IMR-90 (cell line): ENCODE results near the gene NCAM1. TPM values are rescaled to one million over a fixed set of nuclear protein-coding genes. Genes with fewer than 3 reads are reported as not detected.

Source experiments
- ATAC-seq: fragments of 200-7000 bp; cut with Tn5 transposase; 2 replicates; pipeline ENCODE4 v1.9.1; 2020; ENCODE audit warnings: low read depth, mild to moderate bottlenecking, moderate library complexity
- BruUV-seq: library from RNA; stranded (reverse); fragments of 400-500 nt; replicated peaks from 2 replicates; lab custom pipeline; 2021; lab: Mats Ljungman, UMichigan
- CTCF ChIA-PET: fragments of 300-600 bp; formaldehyde crosslinking; extraction: SDS; loops from one replicate; lab custom pipeline; 2021; ENCODE audit warnings: antibody characterized with exemption; lab: Yijun Ruan, JAX
- POLR2A ChIA-PET: fragments of 300-600 bp; sonication (Branson Sonifier 250); formaldehyde crosslinking; loops from one replicate; lab custom pipeline; 2022; ENCODE audit warnings: antibody characterized with exemption; ENCODE audit not compliant: unreplicated experiment; lab: Charles Lee
- DNase-seq: peaks from one replicate; pipeline ENCODE4 v3.0.0; 2013
- H2AFZ ChIP-seq: replicated peaks from 2 replicates; pipeline ENCODE3; 2013; ENCODE audit warnings: low read length, mild to moderate bottlenecking; ENCODE audit not compliant: poor library complexity
- H2AK5ac ChIP-seq: 2 replicates; pipeline ENCODE4 v1.6.1; 2013; ENCODE audit warnings: low read depth, low read length, inconsistent platforms
- H2AK9ac ChIP-seq: replicated peaks from 2 replicates; pipeline ENCODE3; 2013; ENCODE audit warnings: mild to moderate bottlenecking, low read depth, low read length, moderate library complexity; ENCODE audit not compliant: poor library complexity
- H2BK120ac ChIP-seq: 2 replicates; pipeline ENCODE4 v1.6.1; 2013; ENCODE audit warnings: low read depth, low read length, inconsistent platforms
- H2BK15ac ChIP-seq: 3 replicates; pipeline ENCODE4 v1.6.1; 2013; ENCODE audit warnings: low read depth, low read length, inconsistent platforms
- H2BK20ac ChIP-seq: 2 replicates; pipeline ENCODE4 v1.6.1; 2013; ENCODE audit warnings: low read depth, mild to moderate bottlenecking, inconsistent platforms, low read length, moderate library complexity
- H2BK5ac ChIP-seq: 2 replicates; pipeline ENCODE4 v1.6.1; 2013; ENCODE audit warnings: mild to moderate bottlenecking, low read depth, low read length, inconsistent platforms; ENCODE audit not compliant: poor library complexity, severe bottlenecking
- H3K14ac ChIP-seq: replicated peaks from 2 replicates; pipeline ENCODE4 v1.6.1; 2013; ENCODE audit warnings: low read depth, low read length, inconsistent platforms
- H3K18ac ChIP-seq: 2 replicates; pipeline ENCODE4 v1.6.1; 2013; ENCODE audit warnings: low read depth, low read length, control low read depth
- H3K23ac ChIP-seq: 2 replicates; pipeline ENCODE4 v1.6.1; 2013; ENCODE audit warnings: low read depth, low read length, inconsistent platforms
- H3K27ac ChIP-seq: 2 replicates; pipeline ENCODE4 v1.5.1; 2013; ENCODE audit warnings: mild to moderate bottlenecking, control low read depth, low read length; ENCODE audit not compliant: insufficient read depth
- H3K27me3 ChIP-seq: 2 replicates; pipeline ENCODE4 v1.6.1; 2013; ENCODE audit warnings: low read length; ENCODE audit not compliant: control insufficient read depth, insufficient read depth
- H3K36me3 ChIP-seq: 2 replicates; pipeline ENCODE4 v1.6.1; 2013; ENCODE audit warnings: low read length, mixed read lengths; ENCODE audit not compliant: control insufficient read depth, insufficient read depth
- H3K4ac ChIP-seq: 2 replicates; pipeline ENCODE4 v1.6.1; 2013; ENCODE audit warnings: low read depth, low read length, inconsistent platforms
- H3K4me1 ChIP-seq: 2 replicates; pipeline ENCODE4 v1.6.1; 2013; ENCODE audit warnings: low read length, mixed read lengths; ENCODE audit not compliant: control insufficient read depth, insufficient read depth
- H3K4me2 ChIP-seq: 2 replicates; pipeline ENCODE4 v1.6.1; 2013; ENCODE audit warnings: low read depth, mild to moderate bottlenecking, control low read depth, low read length, moderate library complexity
- H3K4me3 ChIP-seq: 2 replicates; pipeline ENCODE4 v1.5.1; 2013; ENCODE audit warnings: low read depth, mild to moderate bottlenecking, control low read depth, low read length, moderate library complexity; ENCODE audit not compliant: insufficient read depth
- H3K56ac ChIP-seq: 2 replicates; pipeline ENCODE4 v1.6.1; 2013; ENCODE audit warnings: low read length, inconsistent platforms; ENCODE audit not compliant: insufficient read depth; ENCODE audit errors: extremely low read depth
- H3K79me1 ChIP-seq, 2 experiments: 2 replicates each; pipeline ENCODE4 v1.6.1; 2013; ENCODE audit warnings: low read length in 2 of 2, inconsistent platforms in 1 of 2, low read depth in 1 of 2
- H3K9ac ChIP-seq: 2 replicates; pipeline ENCODE4 v1.6.1; 2013; ENCODE audit warnings: low read depth, low read length, control low read depth
- H3K9me1 ChIP-seq: 2 replicates; pipeline ENCODE4 v1.6.1; 2013; ENCODE audit warnings: low read length, inconsistent platforms; ENCODE audit not compliant: insufficient read depth
- H3K9me3 ChIP-seq: 2 replicates; pipeline ENCODE4 v1.6.1; 2013; ENCODE audit warnings: low read length; ENCODE audit not compliant: control insufficient read depth, insufficient read depth
- H4K20me1 ChIP-seq: 2 replicates; pipeline ENCODE4 v1.6.1; 2013; ENCODE audit warnings: low read length, inconsistent platforms; ENCODE audit not compliant: insufficient read depth
- H4K5ac ChIP-seq: 2 replicates; pipeline ENCODE4 v1.6.1; 2013; ENCODE audit warnings: mild to moderate bottlenecking, low read depth, low read length, control low read depth
- H4K8ac ChIP-seq, 2 experiments: 2 replicates each; pipeline ENCODE4 v1.6.1; 2013; ENCODE audit warnings: low read depth in 2 of 2, low read length in 2 of 2, control low read depth in 1 of 2, inconsistent platforms in 1 of 2
- H4K91ac ChIP-seq: 2 replicates; pipeline ENCODE4 v1.6.1; 2013; ENCODE audit warnings: low read depth, low read length, inconsistent platforms; ENCODE audit not compliant: insufficient read depth
- CEBPB ChIP-seq: IDR thresholded peaks from 2 replicates; pipeline ENCODE4 v1.6.1; 2012; ENCODE audit warnings: low read depth, low read length, improper control_type of control experiment
- CHD1 ChIP-seq: IDR thresholded peaks from 2 replicates; pipeline ENCODE4 v1.6.1; 2012; ENCODE audit warnings: low read depth, low read length, improper control_type of control experiment
- MAFK ChIP-seq: IDR thresholded peaks from 2 replicates; pipeline ENCODE4 v1.6.1; 2012; ENCODE audit warnings: low read depth, low read length, improper control_type of control experiment
- MXI1 ChIP-seq: IDR thresholded peaks from 2 replicates; pipeline ENCODE4 v1.6.1; 2012; ENCODE audit warnings: low read depth, mild to moderate bottlenecking, low read length, moderate library complexity, borderline replicate concordance
- SMC3 ChIP-seq: fragments of 150-350 bp; IDR thresholded peaks from 2 replicates; pipeline ENCODE4 v1.6.1; 2016; ENCODE audit warnings: low read depth, mild to moderate bottlenecking, antibody characterized with exemption, low read length, moderate library complexity
- WGBS, 2 experiments: methylation state at CpG; one replicate each; pipeline versions ENCODE4 v1.1.5 to v1.1.7; 2013; ENCODE audit warnings: missing lambda C conversion rate in 2 of 2; ENCODE audit not compliant: insufficient read length in 1 of 2; ENCODE audit errors: extremely low coverage in 2 of 2; 5-methylcytosine and 5-hydroxymethylcytosine counted together
- dilution Hi-C: fragments of 300-500 bp; cut with HindIII; formaldehyde crosslinking; loops from one replicate; pipeline ENCODE4 v1.14.3; 2018; ENCODE audit warnings: low sequenced_read_pairs; ENCODE audit not compliant: unreplicated experiment
- in situ Hi-C: fragments of 300-500 bp; cut with MboI; formaldehyde crosslinking; loops from 3 replicates; pipeline ENCODE4 v1.14.3; 2019; ENCODE audit warnings: low sequenced_read_pairs, inconsistent platforms, mixed read lengths
- intact Hi-C: fragments of 100-400 bp; cut with micrococcal nuclease; formaldehyde crosslinking; loops from 2 replicates; pipeline ENCODE4 v1.10.0; 2022
- polyA plus RNA-seq, 3 experiments: library from polyadenylated mRNA; depleted of rRNA; stranded (reverse); fragments of >200 nt; gene quantifications; 2 replicates each; pipeline ENCODE4 v1.2.3, GENCODE V29; 2012; ENCODE audit warnings: low replicate concordance in 1 of 3
- total RNA-seq: library from RNA; depleted of rRNA; stranded (reverse); fragments of >200 nt; gene quantifications from 2 replicates; pipeline ENCODE4 v1.2.3, GENCODE V29; 2012
- TF ChIP-seq, protein P1 (sequence below): fragments of 150-350 bp; IDR thresholded peaks from 2 replicates; pipeline ENCODE4 v1.6.1; 2016; ENCODE audit warnings: low read depth, mild to moderate bottlenecking, low read length, moderate library complexity, borderline replicate concordance
- TF ChIP-seq, protein P2 (sequence below): conservative IDR thresholded peaks from 2 replicates; pipeline ENCODE4 v1.5.1; 2012; ENCODE audit warnings: mild to moderate bottlenecking, low read depth, low read length, improper control_type of control experiment
- TF ChIP-seq, protein P3 (sequence below): fragments of 150-350 bp; IDR thresholded peaks from 2 replicates; pipeline ENCODE4 v1.6.1; 2017; ENCODE audit warnings: mild to moderate bottlenecking, antibody characterized with exemption, low read length, low read depth

NCAM1 gene
- total and polyA plus RNA-seq, 2 of the 4 experiments (the other 2 are of a cell fraction): 0.09 to 0.18 TPM

DNA sequence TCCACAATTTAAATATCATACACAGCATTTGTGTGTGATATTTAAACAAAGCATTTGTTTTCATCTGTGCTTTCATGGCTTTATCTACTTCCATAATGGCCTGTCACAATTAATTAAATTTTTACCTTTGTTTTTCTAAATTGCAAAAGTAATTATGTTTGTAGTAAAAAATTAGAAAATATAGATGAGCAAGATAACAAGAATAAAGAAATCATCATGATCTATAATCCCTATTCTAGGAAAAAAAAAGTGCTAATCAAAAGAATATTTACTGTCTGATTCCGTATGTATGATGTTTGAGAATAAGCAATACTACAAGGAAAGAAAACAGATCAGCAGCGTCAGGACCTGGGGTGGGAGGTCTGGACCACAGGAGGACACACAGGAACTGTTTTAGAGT lies 149.9 kb downstream of the NCAM1 start:
- in situ Hi-C loops (no loop called here), dilution Hi-C loops (no loop called here), intact Hi-C loops (no loop called here)
- Histone ChIP-seq H2AK5ac (no peak overlapping the region), H4K91ac (no peak overlapping the region), H2BK15ac (no peak overlapping the region), H3K14ac (no peak overlapping the region), H3K9me3 (no peaks in the 10 kb centered on the region), H4K5ac (no peak overlapping the region), H3K79me1 (no peaks in the 10 kb centered on the region), H3K4me2 (no peak overlapping the region), H3K27ac (no peak overlapping the region), H3K36me3 (no peaks in the 10 kb centered on the region), H2BK120ac (no peak overlapping the region), H3K9ac (no peak overlapping the region), H3K23ac (no peak overlapping the region), H4K8ac (no peak overlapping the region), H2AFZ (no peak overlapping the region), H2BK5ac (no peak overlapping the region), H3K56ac (no peak overlapping the region), H3K9me1 (no peaks in the 10 kb centered on the region), H3K4ac (no peak overlapping the region), H4K20me1 (no peaks in the 10 kb centered on the region), H2AK9ac (no peak overlapping the region), H3K18ac (no peak overlapping the region), H3K27me3 (no peaks in the 10 kb centered on the region), H3K4me1 (no peaks in the 10 kb centered on the region), H3K4me3 (no peak overlapping the region), H2BK20ac (no peak overlapping the region)
- DNase-seq: no peak
- no peak for ATAC-seq
- POLR2A ChIA-PET: no interaction called here
- WGBS, 2 experiments: no CpG with 5 or more reads among the region's 2 CpGs
- no TSS peak for BruUV-seq
- CTCF ChIA-PET: no interaction called here
- no peak for TF ChIP-seq SMC3
- TF ChIP-seq MXI1: no peak
- TF ChIP-seq, protein P1, sequence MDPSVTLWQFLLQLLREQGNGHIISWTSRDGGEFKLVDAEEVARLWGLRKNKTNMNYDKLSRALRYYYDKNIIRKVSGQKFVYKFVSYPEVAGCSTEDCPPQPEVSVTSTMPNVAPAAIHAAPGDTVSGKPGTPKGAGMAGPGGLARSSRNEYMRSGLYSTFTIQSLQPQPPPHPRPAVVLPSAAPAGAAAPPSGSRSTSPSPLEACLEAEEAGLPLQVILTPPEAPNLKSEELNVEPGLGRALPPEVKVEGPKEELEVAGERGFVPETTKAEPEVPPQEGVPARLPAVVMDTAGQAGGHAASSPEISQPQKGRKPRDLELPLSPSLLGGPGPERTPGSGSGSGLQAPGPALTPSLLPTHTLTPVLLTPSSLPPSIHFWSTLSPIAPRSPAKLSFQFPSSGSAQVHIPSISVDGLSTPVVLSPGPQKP: no peak
- TF ChIP-seq, protein P2, sequence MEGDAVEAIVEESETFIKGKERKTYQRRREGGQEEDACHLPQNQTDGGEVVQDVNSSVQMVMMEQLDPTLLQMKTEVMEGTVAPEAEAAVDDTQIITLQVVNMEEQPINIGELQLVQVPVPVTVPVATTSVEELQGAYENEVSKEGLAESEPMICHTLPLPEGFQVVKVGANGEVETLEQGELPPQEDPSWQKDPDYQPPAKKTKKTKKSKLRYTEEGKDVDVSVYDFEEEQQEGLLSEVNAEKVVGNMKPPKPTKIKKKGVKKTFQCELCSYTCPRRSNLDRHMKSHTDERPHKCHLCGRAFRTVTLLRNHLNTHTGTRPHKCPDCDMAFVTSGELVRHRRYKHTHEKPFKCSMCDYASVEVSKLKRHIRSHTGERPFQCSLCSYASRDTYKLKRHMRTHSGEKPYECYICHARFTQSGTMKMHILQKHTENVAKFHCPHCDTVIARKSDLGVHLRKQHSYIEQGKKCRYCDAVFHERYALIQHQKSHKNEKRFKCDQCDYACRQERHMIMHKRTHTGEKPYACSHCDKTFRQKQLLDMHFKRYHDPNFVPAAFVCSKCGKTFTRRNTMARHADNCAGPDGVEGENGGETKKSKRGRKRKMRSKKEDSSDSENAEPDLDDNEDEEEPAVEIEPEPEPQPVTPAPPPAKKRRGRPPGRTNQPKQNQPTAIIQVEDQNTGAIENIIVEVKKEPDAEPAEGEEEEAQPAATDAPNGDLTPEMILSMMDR: no peak
- TF ChIP-seq CHD1: no peak
- TF ChIP-seq MAFK: no peak
- TF ChIP-seq, protein P3, sequence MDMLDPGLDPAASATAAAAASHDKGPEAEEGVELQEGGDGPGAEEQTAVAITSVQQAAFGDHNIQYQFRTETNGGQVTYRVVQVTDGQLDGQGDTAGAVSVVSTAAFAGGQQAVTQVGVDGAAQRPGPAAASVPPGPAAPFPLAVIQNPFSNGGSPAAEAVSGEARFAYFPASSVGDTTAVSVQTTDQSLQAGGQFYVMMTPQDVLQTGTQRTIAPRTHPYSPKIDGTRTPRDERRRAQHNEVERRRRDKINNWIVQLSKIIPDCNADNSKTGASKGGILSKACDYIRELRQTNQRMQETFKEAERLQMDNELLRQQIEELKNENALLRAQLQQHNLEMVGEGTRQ: no peak
- no peak for TF ChIP-seq CEBPB
